Activated CD8-positive, alpha-beta memory T cell treated with anti-CD3 and anti-CD28 coated beads for 24 hours (primary cell): ENCODE measurements around the gene TRIP13.

Experiments
- DNase-seq: peaks from one replicate; pipeline ENCODE4 v3.0.0-alpha.2; 2020

TRIP13 gene

DNA sequence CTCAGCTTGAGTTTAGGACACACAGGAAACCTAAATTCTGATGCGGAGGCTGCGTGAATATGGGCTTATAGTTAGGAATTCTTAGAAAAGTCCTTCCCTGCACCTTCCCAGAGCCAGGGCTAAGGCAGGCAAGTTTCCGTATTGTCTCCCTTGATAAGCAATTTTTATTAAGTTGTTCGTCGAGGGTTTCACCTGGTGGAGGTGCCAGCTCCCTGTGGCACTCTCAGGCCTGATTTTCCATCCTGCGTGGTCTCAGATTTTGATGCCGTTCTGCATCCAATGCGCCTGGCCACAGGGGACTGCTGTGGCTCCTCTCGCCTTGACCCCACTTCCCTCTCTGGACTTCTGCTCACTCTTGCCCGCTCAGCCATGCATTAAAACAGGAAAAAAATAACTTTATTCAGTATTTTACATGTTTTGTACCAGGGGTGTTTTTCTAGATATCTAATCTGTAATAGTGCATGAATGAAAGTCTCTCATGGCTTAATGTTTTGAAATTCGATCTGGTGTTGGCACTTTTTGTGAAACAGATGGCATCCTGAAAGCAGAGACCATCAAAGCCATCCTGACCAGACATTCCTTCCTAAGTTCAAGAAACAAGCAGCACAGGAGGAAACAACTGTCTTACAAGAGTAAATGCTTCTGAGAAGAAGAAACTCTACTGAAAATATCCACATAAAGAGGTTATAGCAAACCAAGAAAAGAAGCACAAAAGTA, 50.7 kb downstream of the TRIP13 start:
- no peak for DNase-seq

DNA sequence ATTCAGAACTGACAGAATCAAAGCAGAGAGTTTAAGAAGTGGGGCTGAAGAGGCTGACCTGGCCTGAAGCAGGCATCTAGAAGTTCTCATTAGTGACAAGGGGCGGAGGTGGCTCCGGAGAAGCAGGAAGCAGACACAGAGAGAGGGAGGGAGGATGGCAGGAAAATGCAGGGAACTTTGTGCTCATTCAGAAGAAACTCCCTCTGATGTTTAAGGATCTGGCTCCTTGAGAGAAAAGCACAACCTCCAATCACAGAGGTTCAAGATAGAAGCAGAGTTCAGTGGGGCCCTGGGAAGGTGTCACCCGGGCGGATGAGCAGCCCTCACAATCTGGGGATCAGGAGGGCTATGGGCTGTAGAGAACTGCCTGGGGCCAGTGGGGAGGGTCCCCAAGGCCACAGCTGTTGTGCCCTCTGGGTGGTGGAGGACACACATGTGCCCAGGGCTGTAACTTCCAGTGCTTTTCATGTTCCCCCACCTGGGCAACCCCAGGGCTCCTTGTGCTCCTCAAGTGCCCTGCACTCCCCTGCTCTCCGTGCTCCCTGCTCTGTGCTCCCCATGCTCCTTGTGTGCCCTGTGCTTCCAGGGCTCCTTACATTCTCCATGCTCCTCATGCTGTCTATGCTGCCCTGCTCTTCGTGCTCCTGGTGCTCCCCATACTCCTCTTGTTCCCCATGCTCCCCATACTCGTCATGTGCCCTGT, 51.4 kb downstream of the TRIP13 start:
- no peak for DNase-seq

DNA sequence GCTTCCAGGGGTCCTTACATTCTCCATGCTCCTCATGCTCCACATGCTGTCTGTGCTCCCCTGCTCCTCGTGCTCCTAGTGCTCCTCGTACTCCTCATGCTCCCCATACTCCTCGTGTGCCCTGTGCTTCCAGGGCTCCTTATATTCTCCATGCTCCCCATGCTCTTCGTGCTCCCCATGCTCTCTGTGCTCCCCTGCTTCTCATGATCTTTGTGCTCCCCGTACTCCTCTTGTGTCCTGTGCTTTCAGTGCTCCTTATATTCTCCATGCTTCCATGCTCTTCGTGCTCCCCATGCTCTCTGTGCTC, 51.9 kb downstream of the TRIP13 start:
- DNase-seq = no peak

DNA sequence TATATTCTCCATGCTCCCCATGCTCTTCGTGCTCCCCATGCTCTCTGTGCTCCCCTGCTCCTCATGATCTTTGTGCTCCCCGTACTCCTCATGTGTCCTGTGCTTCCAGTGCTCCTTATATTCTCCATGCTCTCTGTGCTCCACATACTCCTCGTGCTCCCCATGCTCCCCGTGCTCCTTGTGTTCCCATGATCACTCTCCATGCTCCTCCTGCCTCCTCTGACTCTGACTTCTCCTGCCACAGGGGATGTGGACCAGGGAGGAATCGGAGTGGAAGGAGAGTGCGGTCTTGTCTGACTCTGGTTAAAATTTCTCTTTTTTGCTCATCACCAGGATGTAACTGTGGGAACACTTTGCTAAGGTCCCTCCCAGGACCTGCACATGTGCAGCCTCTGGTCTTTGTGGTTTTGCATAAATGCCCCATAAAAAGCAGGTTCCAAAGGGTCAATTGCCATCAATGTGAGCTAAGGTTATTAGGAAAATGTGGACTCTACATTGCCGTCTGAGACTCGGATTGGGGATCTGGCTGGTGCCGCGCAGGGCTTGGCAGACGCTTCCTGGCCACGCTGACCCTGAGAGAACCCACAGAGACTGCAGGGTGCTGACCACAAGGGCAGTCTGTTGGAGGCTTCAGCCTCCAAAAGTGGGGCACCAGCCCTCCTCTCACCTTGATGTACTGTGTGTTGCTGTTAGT, 52.5 kb downstream of the TRIP13 start:
- DNase-seq = peak; percentile 37

DNA sequence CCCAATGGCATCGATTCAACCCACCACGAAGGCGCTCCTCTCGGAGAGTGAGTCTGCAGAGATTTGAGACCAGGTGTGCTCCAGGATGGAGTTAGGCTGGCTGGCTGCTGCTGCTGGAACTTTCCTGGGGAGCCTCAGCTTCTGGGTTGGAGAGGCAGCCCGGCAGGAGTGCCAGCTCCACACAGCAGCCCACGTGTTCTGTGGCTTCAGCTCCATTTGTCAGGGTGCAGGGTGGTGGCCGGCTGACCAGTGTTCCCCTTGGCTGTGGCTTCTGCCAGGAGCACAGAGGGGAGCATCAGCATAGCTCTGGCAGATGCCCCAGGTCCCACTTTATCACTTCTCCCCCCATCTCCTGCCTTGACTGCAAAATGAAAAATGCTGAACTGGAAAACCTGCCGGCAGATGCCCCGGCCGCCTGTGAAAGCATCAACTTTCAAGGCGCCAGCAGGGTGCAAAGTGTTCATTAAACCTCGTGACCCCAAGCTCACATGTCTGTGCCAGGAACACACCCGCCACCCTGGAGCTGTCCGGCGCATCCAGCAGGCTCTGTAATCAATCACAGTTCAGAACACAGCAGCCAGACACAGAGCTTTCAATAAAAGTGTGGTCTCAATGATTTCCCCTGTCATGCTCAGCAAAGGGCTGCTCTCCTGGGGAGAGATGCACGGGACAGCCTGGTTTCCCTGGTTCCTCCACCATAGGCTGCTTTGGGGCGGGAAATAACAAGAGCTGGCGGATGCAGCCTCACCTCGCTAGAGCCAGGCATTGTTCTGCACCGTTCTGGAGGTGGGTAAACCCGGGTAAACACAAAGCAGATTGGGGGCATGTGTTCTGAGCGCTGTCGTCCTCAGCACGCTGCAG, 53.2 kb downstream of the TRIP13 start:
- peak; percentile 49 for DNase-seq

DNA sequence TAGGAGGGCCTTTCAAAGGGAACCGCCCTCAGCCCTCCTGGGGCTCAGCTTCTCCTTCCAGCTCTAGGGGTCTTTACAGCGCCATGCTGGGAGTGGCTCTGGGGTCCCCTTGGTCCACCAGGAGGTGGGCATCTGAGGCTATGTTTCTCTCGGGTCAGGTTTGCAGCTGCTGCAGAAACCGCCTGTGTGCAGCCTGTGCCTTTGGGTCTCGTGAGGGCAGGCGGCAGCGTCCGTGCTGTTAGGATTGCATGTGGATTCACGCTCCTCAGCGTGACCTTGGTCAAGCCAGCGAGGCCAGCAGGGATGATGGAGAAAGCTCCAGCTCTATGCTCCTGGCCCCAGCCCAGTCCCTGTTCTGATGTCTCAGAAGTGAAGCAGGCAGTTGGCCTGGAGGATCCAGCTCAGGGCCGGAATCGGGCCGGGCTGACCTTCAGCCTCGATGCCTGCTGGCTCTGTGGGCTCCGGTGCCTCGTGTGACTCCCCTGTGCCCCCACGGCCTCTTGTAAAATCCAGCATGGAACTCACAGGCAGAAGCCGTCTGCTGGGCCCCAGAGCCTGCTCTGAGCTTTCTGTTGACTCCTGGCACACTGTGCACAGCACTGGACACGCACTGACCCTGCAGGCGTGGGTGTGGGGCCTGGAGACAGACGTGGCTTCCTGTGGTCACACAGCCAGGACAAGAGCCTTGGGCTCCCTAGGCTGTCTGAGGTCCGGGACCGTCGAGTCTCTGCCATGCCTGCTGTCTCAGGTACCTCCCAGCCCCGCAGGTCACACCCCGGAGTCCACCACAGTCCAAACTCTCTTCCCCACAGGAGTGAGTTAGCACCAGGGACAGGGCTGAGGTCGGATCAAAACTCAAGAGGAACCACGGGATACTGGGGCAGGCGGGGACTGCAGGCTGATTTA, 54.3 kb downstream of the TRIP13 start:
- DNase-seq = peak; percentile 41

DNA sequence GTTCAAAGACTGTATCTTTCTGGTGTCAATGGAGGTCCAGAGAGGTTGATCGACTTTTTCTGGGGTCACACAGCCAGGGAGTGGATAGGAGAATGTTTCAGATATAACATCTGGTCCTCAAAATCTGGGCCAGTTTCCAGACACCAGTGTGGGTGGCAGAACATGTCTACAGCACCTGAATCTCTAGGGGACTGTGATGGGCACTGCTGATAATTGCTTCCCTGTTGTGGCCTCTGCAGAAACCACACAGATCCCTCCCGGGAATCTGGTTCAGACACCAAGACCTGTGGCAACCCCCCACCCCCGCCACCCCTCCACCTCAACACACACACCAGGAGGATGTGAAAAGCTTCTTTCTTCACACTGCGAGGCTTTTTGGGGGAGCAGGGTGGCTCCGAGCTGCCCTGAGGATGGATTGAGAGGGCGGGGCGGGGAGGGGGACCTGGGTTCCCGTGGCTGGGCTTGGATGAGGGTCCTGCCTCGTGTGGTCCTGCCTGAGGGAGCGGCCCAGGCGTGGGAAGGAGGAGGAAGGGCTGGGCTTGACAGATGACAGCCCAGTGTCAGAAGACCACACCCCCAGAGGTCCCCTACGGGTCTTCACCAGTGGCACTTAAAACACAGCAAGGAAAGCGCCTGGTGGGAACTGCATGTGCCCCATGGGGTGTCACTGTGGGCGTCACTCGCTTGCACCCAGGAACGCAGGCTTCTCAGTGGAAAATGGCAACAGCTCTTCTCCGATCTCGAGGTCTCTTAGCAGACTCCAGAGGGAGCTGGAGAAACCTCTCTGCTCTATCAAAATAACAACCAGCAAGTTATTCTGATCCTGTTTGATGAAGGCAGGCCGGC, 55.2 kb downstream of the TRIP13 start:
- DNase-seq = peak; percentile 40

DNA sequence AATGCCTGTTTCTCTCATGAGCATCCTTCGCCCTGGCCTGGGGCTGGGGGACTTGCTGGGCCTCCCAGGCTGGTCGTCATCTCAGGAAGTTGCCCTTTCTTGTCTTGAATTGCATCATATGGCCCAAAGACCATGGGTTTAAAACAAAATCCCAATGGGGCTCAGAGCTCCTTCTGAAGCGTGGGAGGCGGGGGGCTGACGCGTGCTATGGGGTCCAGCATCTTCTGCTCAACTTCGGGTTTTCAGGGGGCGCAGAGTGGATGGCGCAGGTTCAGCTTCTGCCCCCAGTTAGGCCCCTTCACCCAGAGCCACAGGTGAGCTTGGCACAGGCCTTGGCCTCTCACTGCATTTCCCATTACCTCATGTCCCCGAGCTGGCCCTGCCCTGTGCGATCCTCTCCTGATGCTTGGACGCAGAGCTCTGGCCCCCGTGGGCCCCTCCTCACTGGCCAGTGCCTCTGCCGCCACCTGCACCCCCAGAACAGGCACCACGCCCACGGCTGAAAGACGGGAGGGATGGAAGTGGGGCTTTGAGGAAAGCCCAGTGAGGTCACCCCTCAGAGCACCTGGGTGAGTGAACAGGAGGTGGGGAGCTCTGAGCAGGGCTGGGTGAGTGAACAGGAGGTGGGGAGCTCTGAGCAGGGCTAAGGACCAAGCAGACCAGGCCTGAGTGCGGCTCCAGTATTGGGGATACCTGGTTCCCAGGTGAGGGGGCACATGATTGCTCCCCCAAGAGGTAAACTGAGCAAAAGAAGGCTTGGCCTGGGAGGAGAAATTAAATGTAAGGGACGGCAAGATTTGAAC, 56.0 kb downstream of the TRIP13 start:
- peak; percentile 41 for DNase-seq

DNA sequence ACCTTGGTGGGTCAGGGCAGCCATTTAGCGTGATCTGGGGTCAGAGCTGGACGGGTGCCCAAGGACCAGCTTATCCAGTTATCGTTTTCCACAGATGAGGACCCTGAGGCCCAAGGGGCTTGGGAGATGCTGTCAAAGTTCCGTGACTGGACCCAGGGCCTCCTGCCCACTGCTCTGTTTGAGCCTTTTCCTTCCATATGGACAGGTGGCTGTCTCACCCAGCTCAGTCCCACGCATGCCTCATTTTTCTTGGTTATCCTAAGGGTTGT, 56.5 kb downstream of the TRIP13 start:
- DNase-seq = peak; percentile 15

DNA sequence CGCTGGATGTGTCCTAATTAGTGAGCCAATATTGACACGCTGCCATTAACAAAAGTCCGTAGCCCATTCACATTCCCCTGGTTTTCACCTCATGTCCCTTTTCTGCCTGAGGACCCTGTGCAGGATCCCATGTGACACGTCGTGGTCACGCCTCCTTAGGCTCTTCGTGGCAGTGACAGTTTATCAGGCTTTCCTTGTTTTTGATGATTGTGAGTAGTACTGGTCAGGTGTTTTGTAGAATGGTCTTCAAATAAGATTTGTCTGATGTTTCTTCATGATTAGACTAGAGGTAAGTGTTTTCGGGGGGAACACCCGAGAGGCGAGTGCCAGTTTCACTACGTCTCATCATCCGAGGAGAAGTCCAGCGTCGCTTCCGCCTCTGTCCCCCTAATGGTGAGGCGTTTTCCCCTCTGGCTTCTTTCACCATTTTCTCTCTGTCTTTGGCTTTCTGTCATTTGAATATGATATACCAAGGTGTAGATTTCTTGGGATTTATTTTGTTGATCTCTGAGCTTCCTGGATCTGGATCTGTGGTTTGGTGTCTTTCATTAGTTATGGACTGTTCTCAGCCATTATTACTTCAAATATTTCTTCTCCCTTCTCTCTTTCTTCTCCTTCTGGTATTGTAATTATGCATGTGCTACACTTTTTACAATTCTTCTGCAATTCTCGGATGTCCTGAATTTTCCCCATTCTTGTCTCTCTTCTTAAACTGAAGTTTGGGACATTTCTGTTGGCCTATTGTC, 57.3 kb downstream of the TRIP13 start:
- DNase-seq = peak; percentile 4

DNA sequence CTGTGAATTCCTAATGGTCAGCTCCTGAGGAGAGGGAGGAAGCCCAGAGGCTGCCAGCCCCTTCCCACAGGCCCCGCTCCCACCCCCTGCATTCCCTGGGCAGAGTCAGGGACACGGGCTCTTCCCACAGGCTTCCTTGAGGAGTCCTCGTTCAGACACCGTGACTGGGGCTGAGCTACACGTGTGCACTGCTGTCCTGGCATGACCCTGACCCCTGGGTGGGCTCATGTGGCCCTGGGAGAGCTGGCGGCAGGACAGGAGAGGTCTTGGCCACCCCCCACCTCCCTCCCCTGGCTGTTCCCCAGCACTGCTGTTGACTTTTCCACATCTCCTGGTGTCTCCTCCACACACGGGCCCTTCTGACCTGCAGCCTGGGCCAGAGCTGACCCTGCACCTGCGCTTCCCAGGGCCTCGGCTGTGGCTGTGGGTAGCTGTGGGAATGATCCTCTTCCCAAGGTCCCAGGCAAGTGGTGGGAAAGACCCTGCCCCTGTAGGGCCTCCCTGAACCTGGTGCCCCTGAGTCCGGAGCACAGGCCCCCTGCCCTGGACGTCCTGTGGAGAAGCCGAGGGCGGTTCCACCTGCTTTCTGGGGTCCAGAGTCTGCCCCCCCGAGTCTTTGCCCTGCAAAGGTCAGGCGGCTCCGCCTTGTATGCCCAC, 59.4 kb downstream of the TRIP13 start:
- peak; percentile 52 for DNase-seq

DNA sequence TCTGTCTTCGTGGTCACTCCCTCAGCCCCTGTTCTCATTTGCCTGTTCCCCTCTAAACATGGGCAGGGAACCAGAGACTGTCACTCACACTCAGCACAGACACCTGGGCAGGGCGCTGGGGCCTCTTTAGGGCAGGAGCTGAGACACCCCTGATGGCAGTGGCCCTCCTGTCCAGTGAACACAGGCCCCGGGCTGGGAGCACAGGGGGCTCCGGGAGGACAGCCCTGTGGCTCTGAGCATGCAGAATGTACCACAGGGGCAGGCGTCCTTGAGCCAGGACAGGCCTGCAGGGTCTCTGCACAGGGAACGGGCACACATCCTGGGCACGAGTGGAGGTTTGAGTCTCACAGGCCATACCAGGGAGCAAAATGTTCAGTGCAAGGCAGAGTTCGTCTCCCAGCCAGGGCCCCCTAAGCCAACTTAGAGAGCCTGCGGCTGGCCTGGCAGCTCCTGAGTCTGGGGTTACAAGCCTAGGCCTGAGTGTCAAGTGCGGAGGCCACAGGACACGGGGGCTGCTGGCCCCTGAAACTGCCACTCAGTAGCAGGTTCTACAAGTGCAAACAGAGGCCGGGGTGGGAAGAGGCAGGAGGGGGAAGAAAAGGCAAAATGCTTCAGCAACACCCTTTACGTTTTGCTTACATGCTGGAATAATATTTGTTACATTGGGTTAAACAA, 60.0 kb downstream of the TRIP13 start:
- no peak for DNase-seq

DNA sequence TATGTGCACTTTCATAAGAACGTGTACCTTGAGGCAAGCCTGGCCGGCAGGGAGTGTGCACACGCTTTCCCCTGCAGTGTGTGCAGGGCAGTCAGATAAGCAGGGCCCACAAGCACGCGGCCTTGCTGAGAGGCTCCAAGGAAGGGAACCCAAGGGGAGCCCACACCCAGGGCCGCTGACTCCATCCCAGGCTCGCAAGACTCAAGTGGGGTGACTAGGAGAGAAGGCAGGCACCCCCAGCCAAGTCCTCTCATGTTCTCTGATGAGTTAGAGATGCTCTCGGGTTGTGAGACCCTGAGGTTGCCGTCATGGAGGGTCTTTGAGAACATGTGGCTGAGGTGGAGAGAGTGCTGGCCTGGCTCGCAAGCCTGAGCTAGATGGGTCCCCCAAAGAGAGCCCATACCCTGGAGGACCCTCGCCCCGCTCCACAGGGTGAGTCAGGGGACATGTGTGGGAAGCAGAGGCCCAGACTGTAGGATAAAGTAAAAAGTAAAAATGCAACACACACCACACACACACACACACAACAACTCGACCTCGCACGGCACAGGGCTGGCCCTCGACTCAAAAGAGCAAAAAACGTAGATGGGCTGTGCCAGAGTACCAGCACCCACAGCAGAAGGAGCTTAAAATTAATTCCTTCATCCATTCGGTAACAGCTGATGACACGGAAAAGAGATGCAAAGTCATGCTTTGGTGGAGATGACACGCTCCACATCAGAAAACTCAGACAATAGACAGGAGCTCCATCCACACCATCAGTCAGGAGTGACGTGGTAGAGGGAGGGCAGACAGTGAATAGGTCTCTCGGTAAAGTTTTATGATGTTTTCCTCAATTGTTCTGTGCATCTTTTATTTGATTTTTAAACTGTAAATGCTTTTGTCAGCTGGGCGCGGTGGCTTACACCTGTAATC, 61.1 kb downstream of the TRIP13 start:
- DNase-seq = no peak

DNA sequence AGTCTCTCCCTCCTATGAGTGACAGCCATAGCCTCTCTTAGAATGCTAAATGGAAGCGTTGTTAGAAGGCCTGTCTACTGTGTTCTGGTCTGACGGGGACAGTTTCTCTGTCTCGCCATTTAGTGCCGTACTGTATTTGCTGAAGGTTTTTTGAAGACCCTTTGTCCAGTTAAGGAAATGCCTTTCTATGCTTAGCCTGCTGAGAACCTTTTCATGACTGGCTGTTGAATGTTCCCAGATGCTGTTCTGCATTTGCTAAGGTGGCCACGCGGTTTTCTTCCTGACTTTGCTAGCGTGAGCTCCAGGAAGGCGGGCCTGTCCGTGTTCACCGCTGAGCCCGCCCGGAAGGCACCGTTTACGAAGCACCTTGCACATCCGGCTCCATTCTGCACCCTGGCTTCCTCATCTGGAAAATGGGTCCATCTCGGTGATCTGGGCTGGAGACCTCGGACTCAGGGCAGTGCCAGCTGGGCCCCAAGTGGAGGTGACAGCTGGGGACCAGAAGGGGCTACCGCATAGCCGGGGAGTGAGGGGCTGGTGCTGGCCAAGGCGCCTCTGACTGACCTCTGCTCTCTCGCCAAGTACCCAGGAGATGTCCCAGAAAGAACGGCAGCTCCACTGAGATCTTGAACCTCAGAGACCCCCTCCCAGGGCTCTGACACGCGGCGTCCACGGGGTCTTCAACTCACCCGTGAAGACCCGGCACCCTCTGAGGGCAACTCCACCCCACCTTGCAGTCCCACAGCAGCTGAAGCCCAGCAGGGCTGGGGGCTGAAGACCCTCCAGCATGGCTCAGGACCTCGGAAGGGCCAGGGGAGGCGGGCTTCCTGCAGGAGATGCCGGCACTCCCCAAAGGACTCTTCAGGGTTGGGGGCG, 63.4 kb downstream of the TRIP13 start:
- DNase-seq = peak; percentile 53

DNA sequence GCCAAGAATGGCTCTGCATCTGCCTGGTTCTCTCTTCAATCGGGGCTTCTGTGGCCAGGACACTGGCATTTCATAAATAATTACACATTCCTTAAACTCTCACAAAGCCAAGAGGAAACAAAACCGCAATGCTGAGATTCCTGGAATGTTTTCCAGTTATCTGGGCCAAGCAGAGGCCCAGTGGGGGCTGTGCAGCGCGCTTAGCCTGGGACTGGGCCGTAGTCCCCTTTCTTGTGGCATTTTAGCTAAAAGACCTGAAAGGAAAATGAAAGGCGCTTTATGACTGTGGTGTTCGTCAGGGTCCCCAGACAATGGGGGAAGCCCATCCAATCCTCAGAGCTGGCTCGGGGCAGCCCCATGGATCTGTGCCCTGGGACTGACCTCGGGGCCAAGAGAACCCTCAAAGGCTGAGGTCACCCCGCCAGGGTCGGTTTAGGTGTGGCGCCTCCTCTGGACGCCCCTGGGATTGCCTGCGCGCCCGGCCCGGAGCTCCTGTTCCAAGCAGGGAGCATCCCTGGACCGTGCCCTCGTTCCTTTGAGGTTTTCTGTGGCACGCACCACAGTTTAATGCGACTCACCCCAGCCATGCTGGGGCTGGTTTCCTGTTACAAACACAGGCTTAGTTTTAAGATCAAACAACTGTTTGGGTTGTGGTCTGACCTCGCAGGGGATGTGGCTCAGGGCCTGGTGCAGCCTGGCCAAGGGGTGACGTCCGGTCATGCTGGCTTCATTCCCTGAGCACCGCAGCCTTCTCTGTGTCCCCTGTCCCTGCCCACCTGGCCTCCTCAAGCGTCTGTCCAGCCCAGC, 64.5 kb downstream of the TRIP13 start:
- peak; percentile 81 for DNase-seq
